ENCODE measurements around the gene MYL10.
"Not testable (repeated sequence)": the region's sequence is repeated elsewhere in the genome, so short reads cannot be mapped to it uniquely, and the experiment has no call there.

The MYL10 gene

GRCh38 chr7:101618916-101619315 is 10.2 kb downstream of the MYL10 start:
- no peak for DNase-seq (ENCODE audit: low spot score)

GRCh38 chr7:101618207-101618839 is 10.8 kb downstream of the MYL10 start:
- no peak for DNase-seq (ENCODE audit: low spot score)

- no peak for DNase-seq (ENCODE audit: low spot score)
Observed at GRCh38 chr7:101617451-101618206, 11.5 kb downstream of the MYL10 start.

- no peak for DNase-seq (ENCODE audit: low spot score)
Observed at GRCh38 chr7:101615446-101615845, 13.7 kb downstream of the MYL10 start.

GRCh38 chr7:101614939-101615302 is 14.2 kb downstream of the MYL10 start:
- DNase-seq (ENCODE audit: low spot score): no peak

GRCh38 chr7:101614098-101614938 is 14.8 kb downstream of the MYL10 start:
- no peak for DNase-seq (ENCODE audit: low spot score)

GRCh38 chr7:101612885-101613515 is 16.1 kb downstream of the MYL10 start:
- DNase-seq (ENCODE audit: low spot score): no peak

GRCh38 chr7:101608772-101609713 is 20.1 kb downstream of the MYL10 start:
- no peak for DNase-seq (ENCODE audit: low spot score)

GRCh38 chr7:101606498-101606923 is 22.6 kb downstream of the MYL10 start:
- no peak for DNase-seq (ENCODE audit: low spot score)

GRCh38 chr7:101605611-101606497 is 23.2 kb downstream of the MYL10 start:
- DNase-seq (ENCODE audit: low spot score): no peak

GRCh38 chr7:101604934-101605332 is 24.2 kb downstream of the MYL10 start:
- not testable (repeated sequence) for DNase-seq (ENCODE audit: low spot score)

- no peak for DNase-seq (ENCODE audit: low spot score)
Observed at GRCh38 chr7:101604331-101604933, 24.7 kb downstream of the MYL10 start.

- peak; percentile 75 for DNase-seq (ENCODE audit: low spot score)
Observed at GRCh38 chr7:101602484-101603241, 26.4 kb downstream of the MYL10 start.

GRCh38 chr7:101602082-101602481 is 27.0 kb downstream of the MYL10 start:
- no peak for DNase-seq (ENCODE audit: low spot score)

- no peak for DNase-seq (ENCODE audit: low spot score)
Observed at GRCh38 chr7:101599787-101600186, 29.3 kb downstream of the MYL10 start.

GRCh38 chr7:101598986-101599771 is 29.9 kb downstream of the MYL10 start:
- no peak for DNase-seq (ENCODE audit: low spot score)

GRCh38 chr7:101598422-101598985 is 30.6 kb downstream of the MYL10 start:
- no peak for DNase-seq (ENCODE audit: low spot score)

- DNase-seq (ENCODE audit: low spot score): no peak
Observed at GRCh38 chr7:101597941-101598340, 31.2 kb downstream of the MYL10 start.

Data from RKO (cell line).